Caco-2 (cell line): ENCODE data around the gene ITLN2. TPM values are rescaled to one million over a fixed set of nuclear protein-coding genes. Genes with fewer than 3 reads are reported as not detected.
"Not testable (repeated sequence)": the region's sequence is repeated elsewhere in the genome, so short reads cannot be mapped to it uniquely, and the experiment has no call there.

ENCODE experiments used
- BruUV-seq: library from RNA; stranded (reverse); fragments of 400-500 nt; replicated peaks from 2 replicates; lab custom pipeline; 2021; lab: Mats Ljungman, UMichigan
- CTCF ChIA-PET: fragments of 300-600 bp; sonication (Branson Sonifier 250); formaldehyde crosslinking; loops from one replicate; lab custom pipeline; 2022; ENCODE audit warnings: antibody characterized with exemption; lab: Charles Lee
- POLR2A ChIA-PET: fragments of 300-600 bp; sonication (Branson Sonifier 250); formaldehyde crosslinking; loops from one replicate; lab custom pipeline; 2022; ENCODE audit warnings: antibody characterized with exemption; lab: Charles Lee
- DNase-seq, 2 experiments: peaks; one replicate each; pipeline versions ENCODE4 v3.0.0 to v3.0.0-alpha.2; 2020 to 2022
- H3K27me3 ChIP-seq: replicated peaks from 2 replicates; pipeline ENCODE4 v1.6.0; 2011; ENCODE audit warnings: low read length; ENCODE audit not compliant: control insufficient read depth, insufficient read depth
- H3K36me3 ChIP-seq: 2 replicates; pipeline ENCODE4 v1.5.1; 2011; ENCODE audit warnings: low read length; ENCODE audit not compliant: control insufficient read depth, insufficient read depth
- H3K4me1 ChIP-seq: fragments of 250-450 bp; sonication (Bioruptor Pico); 2 replicates; pipeline ENCODE4 v1.5.1; 2020; ENCODE audit warnings: mild to moderate bottlenecking
- H3K4me3 ChIP-seq: 2 replicates; pipeline ENCODE4 v1.5.1; 2011; ENCODE audit warnings: low read depth, mild to moderate bottlenecking, control low read depth, low read length
- H3K9me3 ChIP-seq: fragments of 250-450 bp; sonication (Bioruptor Pico); 2 replicates; pipeline ENCODE4 v1.5.1; 2020; ENCODE audit warnings: mild to moderate bottlenecking, moderate library complexity
- H3K27ac Mint-ChIP-seq: one replicate; pipeline ENCODE4 v1.8.0; 2022; ENCODE audit warnings: mixed read lengths; ENCODE audit not compliant: unreplicated experiment
- H3K27me3 Mint-ChIP-seq: one replicate; pipeline ENCODE4 v1.8.0; 2022; ENCODE audit warnings: mixed read lengths; ENCODE audit not compliant: insufficient read depth, unreplicated experiment
- H3K36me3 Mint-ChIP-seq: one replicate; pipeline ENCODE4 v1.8.0; 2022; ENCODE audit warnings: mild to moderate bottlenecking, mixed read lengths; ENCODE audit not compliant: insufficient read depth, unreplicated experiment
- H3K4me1 Mint-ChIP-seq: one replicate; pipeline ENCODE4 v1.8.0; 2022; ENCODE audit warnings: low read depth, mixed read lengths; ENCODE audit not compliant: unreplicated experiment
- H3K4me3 Mint-ChIP-seq: one replicate; pipeline ENCODE4 v1.8.0; 2022; ENCODE audit warnings: mild to moderate bottlenecking, moderate library complexity, mixed read lengths; ENCODE audit not compliant: unreplicated experiment
- H3K9me3 Mint-ChIP-seq: one replicate; pipeline ENCODE4 v1.8.0; 2022; ENCODE audit warnings: mixed read lengths; ENCODE audit not compliant: unreplicated experiment
- CTCF ChIP-seq, 2 experiments: fragments of 200-600 bp in 1 of 2; IDR thresholded peaks; 1 replicate in 1 of 2; 2 replicates in 1 of 2; pipeline versions ENCODE4 v1.5.1 to v1.8.0; 2011 to 2022; ENCODE audit warnings: antibody characterized with exemption in 1 of 2, control low read depth in 1 of 2, inconsistent platforms in 1 of 2, low read depth in 1 of 2, low read length in 1 of 2, mild to moderate bottlenecking in 1 of 2, moderate library complexity in 1 of 2; ENCODE audit not compliant: insufficient read depth in 1 of 2, severe bottlenecking in 1 of 2, unreplicated experiment in 1 of 2
- intact Hi-C: fragments of 100-400 bp; cut with micrococcal nuclease; formaldehyde crosslinking; loops from one replicate; pipeline ENCODE4 v1.10.0; 2022; ENCODE audit not compliant: unreplicated experiment
- total RNA-seq: library from RNA; stranded (reverse); gene quantifications from 2 replicates; pipeline ENCODE4 v1.2.3, GENCODE V29; 2022

The ITLN2 gene
- total RNA-seq, 1 experiment from 2014 or later: 0.93 TPM

- POLR2A ChIA-PET: no interaction called here
- Mint-ChIP-seq H3K36me3 (peaks cover 73% of the 10 kb centered on the region), H3K27me3 (no peaks in the 10 kb centered on the region)
These were observed 41.6 kb upstream of the ITLN2 start for GRCh38 chr1:160996178-160996577.

GRCh38 chr1:160993544-160994193, 39.1 kb upstream of the ITLN2 start:
- H3K4me3 ChIP-seq: no peak overlapping the region
- Mint-ChIP-seq H3K27me3 (no peaks in the 10 kb centered on the region), H3K4me3 (no peak overlapping the region), H3K27ac (no peak overlapping the region), H3K9me3 (no peaks in the 10 kb centered on the region), H3K4me1 (peaks cover 7% of the 10 kb centered on the region), H3K36me3 (peaks cover 74% of the 10 kb centered on the region)
- ChIA-PET POLR2A (interaction anchor here (0.7 to 2.3 kb wide), 3 partner anchors 27 to 199 kb away, joined by 8 to 25 read pairs (median 9); partner anchors contain the start of gene F11R), CTCF (interaction anchor here (0.7 to 1.1 kb wide), 6 partner anchors 14 to 146 kb away, joined by 3 to 11 read pairs (median 8); no protein-coding TSS in a partner anchor)
- TF ChIP-seq CTCF (IDR thresholded peaks at IDR 0.05; ENCODE audit: insufficient read depth in 1 of 2, low read depth in 1 of 2, low read length in 1 of 2, severe bottlenecking in 1 of 2, unreplicated experiment in 1 of 2): peak; percentile 10 to 11
- BruUV-seq: no TSS peak
- H3K36me3 ChIP-seq: peaks cover 3% of the 10 kb centered on the region
- intact Hi-C loops: loop anchor here (1.0 kb wide), 1 partner anchor 78 kb away; no protein-coding TSS in a partner anchor
- DNase-seq: peak in 1 of 2 experiments; percentile 44
- peaks cover 15% of the 10 kb centered on the region for H3K4me1 ChIP-seq
- no peaks in the 10 kb centered on the region for H3K27me3 ChIP-seq
- no peaks in the 10 kb centered on the region for H3K9me3 ChIP-seq

More at GRCh38 chr1:160996178-160996577, 41.6 kb upstream of the ITLN2 start:
- H3K9me3 ChIP-seq: no peaks in the 10 kb centered on the region
- no peaks in the 10 kb centered on the region for H3K9me3 Mint-ChIP-seq
- DNase-seq: no peak
- H3K4me1 ChIP-seq: peaks cover 10% of the 10 kb centered on the region
- H3K36me3 ChIP-seq: peaks cover 13% of the 10 kb centered on the region
- no peak overlapping the region for H3K4me3 ChIP-seq
- CTCF ChIA-PET: no interaction called here
- intact Hi-C loops: no loop called here
- H3K4me3 Mint-ChIP-seq: no peak overlapping the region
- H3K27me3 ChIP-seq: no peaks in the 10 kb centered on the region
- no TSS peak for BruUV-seq
- H3K4me1 Mint-ChIP-seq: peaks cover 7% of the 10 kb centered on the region
- no peak for TF ChIP-seq CTCF (IDR thresholded peaks at IDR 0.05; ENCODE audit: insufficient read depth in 1 of 2, low read depth in 1 of 2, low read length in 1 of 2, severe bottlenecking in 1 of 2, unreplicated experiment in 1 of 2)
- H3K27ac Mint-ChIP-seq: no peak overlapping the region

GRCh38 chr1:160992036-160992435, 37.4 kb upstream of the ITLN2 start:
- intact Hi-C loops, H3K36me3 ChIP-seq, DNase-seq, H3K4me3 Mint-ChIP-seq, H3K4me1 Mint-ChIP-seq, BruUV-seq, H3K9me3 Mint-ChIP-seq, H3K4me1 ChIP-seq, H3K27ac Mint-ChIP-seq, H3K4me3 ChIP-seq, H3K9me3 ChIP-seq, H3K27me3 ChIP-seq, H3K27me3 Mint-ChIP-seq: not testable (repeated sequence)
- CTCF ChIA-PET: interaction anchor here (0.6 kb wide), 2 partner anchors 77 to 214 kb away, joined by 3 read pairs; no protein-coding TSS in a partner anchor
- POLR2A ChIA-PET: interaction anchor here (0.6 kb wide), 1 partner anchor 33 kb away, joined by 3 read pairs; no protein-coding TSS in a partner anchor
- H3K36me3 Mint-ChIP-seq: peaks cover 57% of the 10 kb centered on the region
